ENCODE measurements around the gene CLCA2. TPM values are rescaled to one million over a fixed set of nuclear protein-coding genes. Genes with fewer than 3 reads are reported as not detected.

Gene CLCA2
- total RNA-seq, 1 experiment from 2014 or later: not detected

GRCh38 chr1:86434059-86434458, 10.1 kb downstream of the CLCA2 start:
- POLR2A ChIA-PET (ENCODE audit: low non-redundant PET): no interaction called here
- H3K9me3 ChIP-seq (ENCODE audit: low read depth, low read length, poor library complexity, severe bottlenecking): no peaks in the 10 kb centered on the region
- no peaks in the 10 kb centered on the region for H3K36me3 ChIP-seq (ENCODE audit: insufficient read depth, low read length, poor library complexity, severe bottlenecking)
- CTCF ChIA-PET: no interaction called here
- no peaks in the 10 kb centered on the region for H3K27me3 ChIP-seq (replicated peaks; ENCODE audit: insufficient read depth, low read depth, low read length, poor library complexity)
- H3K4me1 ChIP-seq (ENCODE audit: insufficient read depth, low read length, poor library complexity, severe bottlenecking): peaks cover 6% of the 10 kb centered on the region
- TF ChIP-seq CTCF (conservative IDR thresholded peaks at IDR 0.05; ENCODE audit: low read depth, low read length) (no peak), EZH2 (IDR thresholded peaks at IDR 0.05; ENCODE audit: borderline replicate concordance, low read depth, low read length, poor library complexity, severe bottlenecking) (no peak)
- H3K27ac ChIP-seq (ENCODE audit: low read depth, low read length, poor library complexity, severe bottlenecking): no peak overlapping the region
- no TSS peak for BruUV-seq (replicated peaks)
- H3K4me3 ChIP-seq (ENCODE audit: low read depth, low read length, poor library complexity, severe bottlenecking): no peak overlapping the region
- no peak for DNase-seq (ENCODE audit: low spot score)
- intact Hi-C loops (cut with micrococcal nuclease; ENCODE audit: unreplicated experiment): no loop called here

- DNase-seq (ENCODE audit: low spot score): no peak
- no peaks in the 10 kb centered on the region for H3K4me1 ChIP-seq (ENCODE audit: insufficient read depth, low read length, poor library complexity, severe bottlenecking)
- TF ChIP-seq EZH2 (IDR thresholded peaks at IDR 0.05; ENCODE audit: borderline replicate concordance, low read depth, low read length, poor library complexity, severe bottlenecking) (no peak), CTCF (conservative IDR thresholded peaks at IDR 0.05; ENCODE audit: low read depth, low read length) (no peak)
- H3K9me3 ChIP-seq (ENCODE audit: low read depth, low read length, poor library complexity, severe bottlenecking): no peaks in the 10 kb centered on the region
- H3K36me3 ChIP-seq (ENCODE audit: insufficient read depth, low read length, poor library complexity, severe bottlenecking): no peaks in the 10 kb centered on the region
- H3K4me3 ChIP-seq (ENCODE audit: low read depth, low read length, poor library complexity, severe bottlenecking): no peak overlapping the region
- BruUV-seq (replicated peaks): no TSS peak
- ChIA-PET POLR2A (ENCODE audit: low non-redundant PET) (no interaction called here), CTCF (no interaction called here)
- no peaks in the 10 kb centered on the region for H3K27me3 ChIP-seq (replicated peaks; ENCODE audit: insufficient read depth, low read depth, low read length, poor library complexity)
- H3K27ac ChIP-seq (ENCODE audit: low read depth, low read length, poor library complexity, severe bottlenecking): no peak overlapping the region
- intact Hi-C loops (cut with micrococcal nuclease; ENCODE audit: unreplicated experiment): no loop called here
These were observed 11.4 kb downstream of the CLCA2 start for GRCh38 chr1:86435327-86435726.

GRCh38 chr1:86436041-86436440, 12.1 kb downstream of the CLCA2 start:
- intact Hi-C loops (cut with micrococcal nuclease; ENCODE audit: unreplicated experiment): no loop called here
- ChIA-PET CTCF (no interaction called here), POLR2A (ENCODE audit: low non-redundant PET) (no interaction called here)
- Histone ChIP-seq H3K27me3 (replicated peaks; ENCODE audit: insufficient read depth, low read depth, low read length, poor library complexity) (no peaks in the 10 kb centered on the region), H3K4me3 (ENCODE audit: low read depth, low read length, poor library complexity, severe bottlenecking) (no peak overlapping the region), H3K27ac (ENCODE audit: low read depth, low read length, poor library complexity, severe bottlenecking) (no peak overlapping the region), H3K9me3 (ENCODE audit: low read depth, low read length, poor library complexity, severe bottlenecking) (no peaks in the 10 kb centered on the region), H3K4me1 (ENCODE audit: insufficient read depth, low read length, poor library complexity, severe bottlenecking) (no peaks in the 10 kb centered on the region), H3K36me3 (ENCODE audit: insufficient read depth, low read length, poor library complexity, severe bottlenecking) (no peaks in the 10 kb centered on the region)
- DNase-seq (ENCODE audit: low spot score): peak; percentile 6
- TF ChIP-seq CTCF (conservative IDR thresholded peaks at IDR 0.05; ENCODE audit: low read depth, low read length): no peak
- TF ChIP-seq EZH2 (IDR thresholded peaks at IDR 0.05; ENCODE audit: borderline replicate concordance, low read depth, low read length, poor library complexity, severe bottlenecking): no peak
- BruUV-seq (replicated peaks): no TSS peak

All from A673 (cell line).